Upper lobe of right lung (tissue), 1 donor: ENCODE data around the gene CCR1. TPM values are rescaled to one million over a fixed set of nuclear protein-coding genes. Genes with fewer than 3 reads are reported as not detected.

ENCODE experiments used
- ATAC-seq: fragments of 200-7000 bp; cut with Tn5 transposase; one replicate; pipeline ENCODE4 v1.9.1; 2020; ENCODE audit warnings: mild to moderate bottlenecking, moderate library complexity
- DNase-seq: peaks from one replicate; pipeline ENCODE4 v3.0.0-alpha.2; 2020
- H3K27ac ChIP-seq: fragments of 200-600 bp; one replicate; pipeline ENCODE4 v1.8.0; 2022
- H3K27me3 ChIP-seq: fragments of 200-600 bp; one replicate; pipeline ENCODE4 v1.8.0; 2022; ENCODE audit warnings: mild to moderate bottlenecking
- H3K36me3 ChIP-seq: fragments of 200-600 bp; one replicate; pipeline ENCODE4 v1.8.0; 2022
- H3K4me1 ChIP-seq: fragments of 200-600 bp; one replicate; pipeline ENCODE4 v1.8.0; 2022
- H3K4me3 ChIP-seq: fragments of 200-600 bp; one replicate; pipeline ENCODE4 v1.8.0; 2022; ENCODE audit warnings: mild to moderate bottlenecking
- H3K9me3 ChIP-seq: fragments of 200-600 bp; one replicate; pipeline ENCODE4 v1.8.0; 2022
- intact Hi-C: fragments of 100-400 bp; cut with DNase I; formaldehyde crosslinking; loops from one replicate; pipeline ENCODE4 v1.11.0; 2022
- total RNA-seq: library from RNA; stranded (reverse); fragmentation: NEBNext Ultra II Directional; extraction: Animal tissue kit (Norgen Biotek cat#: 25700); gene quantifications from one replicate; pipeline ENCODE4 v1.2.1, GENCODE V29; 2021
- TF ChIP-seq, protein P1 (sequence below): fragments of 200-600 bp; IDR thresholded peaks from one replicate; pipeline ENCODE4 v1.8.0; 2022; ENCODE audit warnings: antibody characterized with exemption
- donor health status: DM: no; HTN: yes; CAD: no; lungs with severe emphysema.

The CCR1 gene
- total RNA-seq, 1 donor from 2014 or later = 40.9 TPM

DNA sequence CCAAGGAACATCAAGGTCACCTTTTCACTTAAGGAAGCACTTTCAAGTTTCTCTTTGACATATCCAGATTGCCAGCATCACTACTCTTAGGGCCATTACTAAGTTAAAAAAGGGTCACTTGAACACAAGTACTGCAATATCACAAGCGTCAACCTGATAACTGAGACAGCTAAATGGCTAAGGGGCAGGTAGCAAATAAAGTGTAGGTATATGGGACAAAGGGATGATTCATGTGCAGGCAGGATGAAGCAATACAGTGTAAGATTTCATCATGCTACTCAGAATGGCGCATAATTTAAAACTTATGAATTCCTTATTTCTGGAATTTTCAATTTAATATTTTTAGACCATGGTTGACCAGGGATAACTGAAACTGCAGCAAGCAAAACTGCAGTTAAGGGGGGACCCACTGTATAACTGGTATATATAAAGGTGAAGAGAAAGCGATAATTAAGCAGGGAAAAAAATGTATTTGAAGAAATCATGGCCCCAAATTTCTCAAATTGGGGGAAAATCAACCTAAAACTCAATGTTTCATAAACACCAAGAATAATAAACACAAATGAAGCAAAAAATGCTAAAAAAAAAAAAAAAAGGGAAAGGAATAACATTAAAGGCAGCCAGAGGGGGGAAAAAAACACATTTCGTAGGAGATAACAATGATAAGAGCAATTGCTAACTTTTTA is 13.1 kb downstream of the CCR1 start:
- Histone ChIP-seq H3K36me3 (no peaks in the 10 kb centered on the region), H3K27ac (no peak overlapping the region), H3K4me1 (no peaks in the 10 kb centered on the region), H3K9me3 (no peaks in the 10 kb centered on the region), H3K4me3 (no peak overlapping the region), H3K27me3 (no peaks in the 10 kb centered on the region)
- intact Hi-C loops = no loop called here
- TF ChIP-seq, protein P1, sequence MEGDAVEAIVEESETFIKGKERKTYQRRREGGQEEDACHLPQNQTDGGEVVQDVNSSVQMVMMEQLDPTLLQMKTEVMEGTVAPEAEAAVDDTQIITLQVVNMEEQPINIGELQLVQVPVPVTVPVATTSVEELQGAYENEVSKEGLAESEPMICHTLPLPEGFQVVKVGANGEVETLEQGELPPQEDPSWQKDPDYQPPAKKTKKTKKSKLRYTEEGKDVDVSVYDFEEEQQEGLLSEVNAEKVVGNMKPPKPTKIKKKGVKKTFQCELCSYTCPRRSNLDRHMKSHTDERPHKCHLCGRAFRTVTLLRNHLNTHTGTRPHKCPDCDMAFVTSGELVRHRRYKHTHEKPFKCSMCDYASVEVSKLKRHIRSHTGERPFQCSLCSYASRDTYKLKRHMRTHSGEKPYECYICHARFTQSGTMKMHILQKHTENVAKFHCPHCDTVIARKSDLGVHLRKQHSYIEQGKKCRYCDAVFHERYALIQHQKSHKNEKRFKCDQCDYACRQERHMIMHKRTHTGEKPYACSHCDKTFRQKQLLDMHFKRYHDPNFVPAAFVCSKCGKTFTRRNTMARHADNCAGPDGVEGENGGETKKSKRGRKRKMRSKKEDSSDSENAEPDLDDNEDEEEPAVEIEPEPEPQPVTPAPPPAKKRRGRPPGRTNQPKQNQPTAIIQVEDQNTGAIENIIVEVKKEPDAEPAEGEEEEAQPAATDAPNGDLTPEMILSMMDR = no peak
- ATAC-seq (no peak), DNase-seq (no peak)

DNA sequence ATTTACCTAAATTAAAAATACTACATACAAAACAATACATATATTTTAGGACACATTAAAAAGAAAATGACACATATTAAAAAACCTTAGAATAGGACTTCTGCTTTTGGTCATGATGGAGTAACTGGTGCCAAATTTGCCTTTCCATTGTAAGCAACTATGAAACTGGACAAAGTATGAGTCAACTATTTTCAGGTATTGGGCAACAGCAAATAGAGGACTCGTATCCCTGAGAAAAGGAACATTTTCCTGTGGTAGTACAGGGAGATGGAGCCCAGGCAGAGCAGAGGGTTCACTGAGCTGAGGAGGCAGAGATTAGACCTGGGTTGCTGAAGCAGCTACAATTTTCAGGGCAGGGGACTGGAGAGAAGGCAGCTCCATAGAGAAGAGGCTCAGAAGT is 14.7 kb downstream of the CCR1 start:
- H3K27ac ChIP-seq = no peak overlapping the region
- no peaks in the 10 kb centered on the region for H3K36me3 ChIP-seq
- no peak overlapping the region for H3K4me3 ChIP-seq
- no peaks in the 10 kb centered on the region for H3K9me3 ChIP-seq
- intact Hi-C loops = no loop called here
- ATAC-seq (peak; percentile 60), DNase-seq (no peak)
- H3K27me3 ChIP-seq = no peaks in the 10 kb centered on the region
- H3K4me1 ChIP-seq = no peaks in the 10 kb centered on the region
- TF ChIP-seq, protein P1 = no peak

DNA sequence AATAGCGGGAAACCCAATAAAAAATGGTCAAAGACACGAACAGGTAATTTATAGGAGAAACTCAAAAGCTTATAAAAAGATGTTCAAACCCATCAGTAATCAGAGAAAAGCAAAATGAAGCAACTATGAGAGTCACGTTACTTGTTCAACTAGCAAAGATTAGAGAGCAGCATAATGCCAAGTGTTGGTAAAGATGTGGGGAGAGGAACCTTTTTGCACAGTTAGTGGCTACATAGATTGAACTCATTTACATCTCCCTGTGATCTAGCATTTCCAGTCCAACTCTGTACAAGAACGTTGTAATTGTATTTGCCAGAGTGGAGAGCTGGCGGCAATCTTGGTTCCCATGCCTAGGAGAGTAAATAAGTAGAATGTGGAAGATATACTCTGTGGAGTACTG is 15.2 kb downstream of the CCR1 start:
- TF ChIP-seq, protein P1 = no peak
- H3K9me3 ChIP-seq = no peaks in the 10 kb centered on the region
- intact Hi-C loops = no loop called here
- no peaks in the 10 kb centered on the region for H3K27me3 ChIP-seq
- no peak overlapping the region for H3K27ac ChIP-seq
- H3K4me1 ChIP-seq = no peaks in the 10 kb centered on the region
- no peak overlapping the region for H3K4me3 ChIP-seq
- no peak for ATAC-seq
- no peaks in the 10 kb centered on the region for H3K36me3 ChIP-seq
- no peak for DNase-seq

DNA sequence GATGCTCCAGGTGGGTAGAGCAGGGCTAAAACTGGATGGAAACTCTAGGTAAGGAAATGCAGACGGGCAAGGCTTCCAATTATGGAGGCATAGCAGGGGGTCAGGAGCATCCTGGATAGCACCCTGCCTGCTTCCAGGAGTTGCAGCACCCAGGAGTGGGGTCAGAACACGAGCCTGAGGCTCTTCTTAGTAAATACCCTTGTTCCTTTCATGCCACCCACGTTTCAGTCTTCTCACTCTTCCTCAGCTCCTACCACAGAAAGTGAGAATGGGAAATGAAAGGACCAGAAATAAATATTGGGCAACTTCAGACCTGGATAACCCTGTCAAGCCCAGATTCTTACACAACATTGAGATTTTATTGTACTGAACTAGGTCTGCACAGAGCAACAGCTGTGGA is 16.4 kb downstream of the CCR1 start:
- no peaks in the 10 kb centered on the region for H3K27me3 ChIP-seq
- H3K9me3 ChIP-seq = no peaks in the 10 kb centered on the region
- ATAC-seq (peak; percentile 66), DNase-seq (no peak)
- TF ChIP-seq, protein P1 = no peak
- H3K4me1 ChIP-seq = no peaks in the 10 kb centered on the region
- no peak overlapping the region for H3K27ac ChIP-seq
- intact Hi-C loops = no loop called here
- H3K36me3 ChIP-seq = no peaks in the 10 kb centered on the region
- H3K4me3 ChIP-seq = no peak overlapping the region

DNA sequence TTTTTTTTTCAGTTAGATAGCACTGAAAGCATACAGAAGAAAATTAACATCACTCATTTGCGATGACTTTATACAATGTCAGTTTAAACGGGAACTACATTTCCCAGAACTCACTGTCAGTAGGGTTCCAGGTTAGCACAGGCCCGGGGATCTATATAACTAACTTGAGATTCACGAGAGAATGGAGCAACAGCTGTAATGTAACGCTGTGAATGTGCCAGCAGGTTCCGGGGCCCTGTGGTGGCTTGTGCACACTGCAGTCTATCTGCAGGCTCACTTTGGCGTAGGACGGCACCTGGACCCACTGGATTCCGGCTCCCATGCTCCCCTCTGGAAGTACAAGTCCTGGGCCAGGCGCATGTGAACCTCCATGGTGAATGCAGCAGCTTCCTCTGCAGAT is 19.4 kb downstream of the CCR1 start:
- Histone ChIP-seq H3K27ac (no peak overlapping the region), H3K4me3 (no peak overlapping the region), H3K27me3 (no peaks in the 10 kb centered on the region), H3K36me3 (no peaks in the 10 kb centered on the region), H3K9me3 (no peaks in the 10 kb centered on the region), H3K4me1 (no peaks in the 10 kb centered on the region)
- DNase-seq (no peak), ATAC-seq (no peak)
- intact Hi-C loops = no loop called here
- TF ChIP-seq, protein P1 = no peak

DNA sequence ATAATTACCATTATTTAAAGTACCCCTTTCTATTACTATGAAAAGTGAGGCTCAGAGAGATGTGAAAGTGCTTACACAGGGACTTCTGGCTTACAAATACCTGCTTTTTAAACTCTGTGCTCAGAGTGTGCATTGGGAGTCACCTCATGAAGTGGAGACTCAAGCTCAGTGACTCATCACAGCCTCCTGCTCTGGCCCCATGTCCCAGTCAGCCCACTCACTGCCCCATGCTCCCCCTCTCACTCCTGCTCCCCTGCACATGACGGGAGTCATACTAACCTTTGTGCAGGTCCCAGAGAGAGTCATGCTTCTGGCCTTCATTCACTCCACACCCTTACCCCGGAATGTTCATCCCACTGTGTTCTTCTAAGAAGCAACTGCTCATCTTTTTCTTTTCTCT is 20.2 kb downstream of the CCR1 start:
- Histone ChIP-seq H3K27me3 (no peaks in the 10 kb centered on the region), H3K4me1 (no peaks in the 10 kb centered on the region), H3K4me3 (no peak overlapping the region), H3K27ac (no peak overlapping the region), H3K9me3 (no peaks in the 10 kb centered on the region), H3K36me3 (no peaks in the 10 kb centered on the region)
- intact Hi-C loops = no loop called here
- TF ChIP-seq, protein P1 = no peak
- DNase-seq (no peak), ATAC-seq (peak; percentile 82)
